Measurements from ENCODE around the gene KMT5B. TPM values are rescaled to one million over a fixed set of nuclear protein-coding genes. Genes with fewer than 3 reads are reported as not detected.

Gene KMT5B
- 13.5 and 19.9 TPM in 2 replicates for total RNA-seq

DNA sequence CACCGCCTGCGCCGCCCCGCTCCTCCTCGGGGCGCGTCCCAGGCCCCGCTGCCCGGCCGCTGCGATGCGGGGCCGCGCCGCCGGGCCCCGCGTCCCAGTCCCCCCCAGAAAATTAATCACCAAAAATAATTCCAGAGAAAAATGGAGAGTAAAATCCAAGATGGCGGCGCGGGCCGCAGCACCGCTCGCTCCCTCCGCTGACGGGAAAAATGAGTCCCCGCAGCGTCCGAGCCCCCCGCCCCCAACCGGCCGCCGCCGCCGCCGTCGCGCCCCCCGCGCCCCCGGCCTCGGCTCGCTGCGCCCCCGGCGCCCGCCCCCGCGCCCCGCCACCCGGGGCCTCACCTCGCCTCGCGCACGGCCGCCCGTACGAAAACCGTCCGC is at the start of gene KMT5B:
Gene KMT5B (minus strand): TSS at position 162 of the 381 bp plus-strand sequence. CDS start 23,220 bp downstream, outside the sequence.

DNA sequence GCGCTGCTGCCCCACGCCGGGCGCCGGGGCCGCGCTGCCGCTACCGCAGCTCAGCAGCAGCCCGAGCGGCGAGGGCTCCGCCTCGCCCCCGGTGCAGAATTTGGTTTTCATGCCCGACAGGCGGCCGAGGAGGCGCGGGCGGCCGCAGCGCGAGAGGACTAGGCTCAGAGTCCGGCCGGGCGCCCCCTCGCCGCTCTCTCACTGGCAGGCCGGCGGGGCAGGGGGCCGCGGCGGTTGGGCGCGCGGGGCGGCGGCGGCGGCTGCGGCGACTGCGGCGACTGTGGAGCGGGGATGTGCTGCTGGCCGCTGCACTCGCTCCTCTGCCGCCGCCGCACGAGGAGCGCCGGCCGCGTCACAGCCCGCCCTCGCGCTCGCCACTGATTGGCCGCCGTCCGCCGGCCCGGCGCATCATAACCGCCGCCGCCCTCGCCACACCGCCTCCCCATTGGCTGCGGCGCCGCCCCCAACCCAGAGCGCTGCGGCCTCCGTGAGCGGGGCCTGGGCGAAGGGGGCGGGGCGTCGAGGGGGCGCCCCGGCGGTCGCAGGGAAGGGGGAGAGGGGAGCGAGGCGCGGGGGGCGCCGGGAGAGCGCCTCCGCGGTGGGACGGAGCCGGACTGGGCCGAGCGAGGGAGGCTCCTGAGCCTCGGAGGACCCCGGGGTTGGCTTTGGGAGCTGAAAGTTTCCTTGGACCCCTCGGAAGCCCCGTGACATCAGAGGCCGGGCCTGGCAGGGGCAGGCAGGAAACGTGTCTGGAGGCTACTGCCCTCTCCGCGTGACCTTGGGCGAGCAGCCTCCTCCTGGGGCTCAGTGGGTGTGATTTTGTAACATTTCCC is 91.8 kb downstream of the KMT5B start, which contains the start of gene CHKA:
Gene CHKA (minus strand): TSS at position 322 of the 833 bp plus-strand sequence. CDS start 211 bp downstream, at position 111.

Other genes starting within 250 kb of the KMT5B start
- 18.9 and 26.2 TPM in 2 replicates for gene UNC93B1, start 209.2 kb downstream of the KMT5B start, total RNA-seq
- gene ALDH3B1, start 203.0 kb downstream of the KMT5B start, total RNA-seq = 2.1 and 3.1 TPM in 2 replicates
- 204 and 299 TPM in 2 replicates for gene NDUFS8, start 182.6 kb downstream of the KMT5B start, total RNA-seq
- gene TCIRG1, start 174.3 kb downstream of the KMT5B start, total RNA-seq = 74.5 and 81.9 TPM in 2 replicates
- gene CHKA, start 91.9 kb downstream of the KMT5B start, total RNA-seq = 5.2 and 6.9 TPM in 2 replicates
- 18.9 and 41.8 TPM in 2 replicates for gene C11orf24, start 58.7 kb upstream of the KMT5B start, total RNA-seq
- gene LRP5, start 99.3 kb upstream of the KMT5B start, total RNA-seq = 23.4 and 26.9 TPM in 2 replicates
- gene PPP6R3, start 247.5 kb upstream of the KMT5B start, total RNA-seq = 63.6 and 77.2 TPM in 2 replicates